ENCODE measurements around the gene ABCA10. TPM values are rescaled to one million over a fixed set of nuclear protein-coding genes. Genes with fewer than 3 reads are reported as not detected.

ABCA10 gene
- total RNA-seq, 6 experiments from 2014 or later = 1.7 to 4.0 (median 2.0) TPM

GRCh38 chr17:69245617-69246016 lies 17.0 kb upstream of the ABCA10 start:
- Histone ChIP-seq H3K9me3 (no peaks in the 10 kb centered on the region), H3K36me3 (peaks cover 0 to 25% (median 9%) of the 10 kb centered on the region in 4 donors), H3K4me1 (peaks cover 0 to 11% (median 4%) of the 10 kb centered on the region in 4 donors), H3K27ac (no peak overlapping the region), H3K4me3 (no peak overlapping the region), H3K27me3 (no peaks in the 10 kb centered on the region)
- TF ChIP-seq POLR2A (IDR thresholded peaks at IDR 0.05) = no peak
- TF ChIP-seq, protein P1, sequence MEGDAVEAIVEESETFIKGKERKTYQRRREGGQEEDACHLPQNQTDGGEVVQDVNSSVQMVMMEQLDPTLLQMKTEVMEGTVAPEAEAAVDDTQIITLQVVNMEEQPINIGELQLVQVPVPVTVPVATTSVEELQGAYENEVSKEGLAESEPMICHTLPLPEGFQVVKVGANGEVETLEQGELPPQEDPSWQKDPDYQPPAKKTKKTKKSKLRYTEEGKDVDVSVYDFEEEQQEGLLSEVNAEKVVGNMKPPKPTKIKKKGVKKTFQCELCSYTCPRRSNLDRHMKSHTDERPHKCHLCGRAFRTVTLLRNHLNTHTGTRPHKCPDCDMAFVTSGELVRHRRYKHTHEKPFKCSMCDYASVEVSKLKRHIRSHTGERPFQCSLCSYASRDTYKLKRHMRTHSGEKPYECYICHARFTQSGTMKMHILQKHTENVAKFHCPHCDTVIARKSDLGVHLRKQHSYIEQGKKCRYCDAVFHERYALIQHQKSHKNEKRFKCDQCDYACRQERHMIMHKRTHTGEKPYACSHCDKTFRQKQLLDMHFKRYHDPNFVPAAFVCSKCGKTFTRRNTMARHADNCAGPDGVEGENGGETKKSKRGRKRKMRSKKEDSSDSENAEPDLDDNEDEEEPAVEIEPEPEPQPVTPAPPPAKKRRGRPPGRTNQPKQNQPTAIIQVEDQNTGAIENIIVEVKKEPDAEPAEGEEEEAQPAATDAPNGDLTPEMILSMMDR (IDR thresholded peaks at IDR 0.05) = no peak
- DNase-seq (no peak), ATAC-seq (peak in 1 of 4 donors; percentile 19)
- intact Hi-C loops (cut with DNase I) = no loop called here
- 20% methylated on average over 2 of the region's 2 CpGs for WGBS (ENCODE audit: insufficient coverage, low coverage, low lambda C conversion rate, missing lambda C conversion rate)

GRCh38 chr17:69239611-69240600 lies 11.3 kb upstream of the ABCA10 start:
- intact Hi-C loops (cut with DNase I) = loop anchor here in 1 of 2 donors (5.0 kb wide), 1 partner anchor 468 kb away; no protein-coding TSS in a partner anchor
- 93% methylated on average over 8 of the region's 8 CpGs for WGBS (ENCODE audit: insufficient coverage, low coverage, low lambda C conversion rate, missing lambda C conversion rate)
- Histone ChIP-seq H3K4me3 (no peak overlapping the region), H3K27ac (no peak overlapping the region), H3K9me3 (no peaks in the 10 kb centered on the region), H3K4me1 (no peaks in the 10 kb centered on the region), H3K27me3 (no peaks in the 10 kb centered on the region), H3K36me3 (no peaks in the 10 kb centered on the region)
- no peak for DNase-seq
- no peak for ATAC-seq
- no peak for TF ChIP-seq POLR2A (IDR thresholded peaks at IDR 0.05)
- TF ChIP-seq, protein P1 (IDR thresholded peaks at IDR 0.05) = no peak

GRCh38 chr17:69236946-69237345 lies 8.3 kb upstream of the ABCA10 start:
- Histone ChIP-seq H3K27ac (no peak overlapping the region), H3K4me1 (no peaks in the 10 kb centered on the region), H3K4me3 (no peak overlapping the region), H3K36me3 (no peaks in the 10 kb centered on the region), H3K27me3 (no peaks in the 10 kb centered on the region), H3K9me3 (no peaks in the 10 kb centered on the region)
- intact Hi-C loops (cut with DNase I) = loop anchor here in 1 of 2 donors (5.0 kb wide), 1 partner anchor 465 kb away; no protein-coding TSS in a partner anchor
- no peak for TF ChIP-seq POLR2A (IDR thresholded peaks at IDR 0.05)
- TF ChIP-seq, protein P1 (IDR thresholded peaks at IDR 0.05) = no peak
- DNase-seq = no peak
- no peak for ATAC-seq
- 74% methylated on average over 2 of the region's 3 CpGs for WGBS (ENCODE audit: insufficient coverage, low coverage, low lambda C conversion rate, missing lambda C conversion rate)

DNA sequence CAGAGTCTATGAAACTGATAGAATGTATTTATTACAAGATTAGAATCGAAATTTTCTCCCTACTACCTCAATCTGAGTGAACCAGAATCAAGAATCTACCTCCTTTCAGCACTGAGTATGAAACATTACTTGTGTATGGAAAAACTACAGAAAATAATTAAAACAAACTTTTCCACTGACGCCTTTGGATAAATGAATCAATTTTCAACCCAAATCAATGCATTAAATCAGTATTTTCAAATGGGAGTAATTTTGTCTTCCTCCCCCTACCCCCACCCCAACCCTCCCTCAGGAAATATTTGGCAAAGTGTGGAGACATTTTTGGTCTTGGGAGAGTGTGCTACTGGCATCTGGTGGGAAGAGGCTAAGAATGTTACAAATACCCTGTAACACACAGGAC lies 7.8 kb upstream of the ABCA10 start:
- WGBS (ENCODE audit: insufficient coverage, low coverage, low lambda C conversion rate, missing lambda C conversion rate) = 55% methylated on average over 2 of the region's 2 CpGs
- Histone ChIP-seq H3K27ac (no peak overlapping the region), H3K4me3 (no peak overlapping the region), H3K27me3 (no peaks in the 10 kb centered on the region), H3K4me1 (no peaks in the 10 kb centered on the region), H3K9me3 (no peaks in the 10 kb centered on the region), H3K36me3 (no peaks in the 10 kb centered on the region)
- no peak for TF ChIP-seq POLR2A (IDR thresholded peaks at IDR 0.05)
- TF ChIP-seq, protein P1 (IDR thresholded peaks at IDR 0.05) = no peak
- DNase-seq (no peak), ATAC-seq (no peak)
- intact Hi-C loops (cut with DNase I) = loop anchor here in 1 of 2 donors (5.0 kb wide), 1 partner anchor 464 kb away; no protein-coding TSS in a partner anchor

Measured in right lobe of liver (tissue), 6 donors.